Muscle of back (tissue), 11 donors: ENCODE measurements around the gene CORO7. TPM values are rescaled to one million over a fixed set of nuclear protein-coding genes. Genes with fewer than 3 reads are reported as not detected.
"Not testable (repeated sequence)": the region's sequence is repeated elsewhere in the genome, so short reads cannot be mapped to it uniquely, and the experiment has no call there.

Experiments used
- DNase-seq, 3 donors: peaks; one replicate each; pipeline versions ENCODE4 v3.0.0 to v3.0.0-alpha.2; 2013
- polyA plus RNA-seq, 10 donors: library from polyadenylated mRNA; unstranded; fragments of 120-200 nt; gene quantifications; one replicate each; pipeline ENCODE4 v1.2.1, GENCODE V29; 2013; ENCODE audit not compliant: insufficient read length in 10 of 10

CORO7 gene
- polyA plus RNA-seq, 10 donors: 16.0 to 30.4 (median 22.4) TPM

DNA sequence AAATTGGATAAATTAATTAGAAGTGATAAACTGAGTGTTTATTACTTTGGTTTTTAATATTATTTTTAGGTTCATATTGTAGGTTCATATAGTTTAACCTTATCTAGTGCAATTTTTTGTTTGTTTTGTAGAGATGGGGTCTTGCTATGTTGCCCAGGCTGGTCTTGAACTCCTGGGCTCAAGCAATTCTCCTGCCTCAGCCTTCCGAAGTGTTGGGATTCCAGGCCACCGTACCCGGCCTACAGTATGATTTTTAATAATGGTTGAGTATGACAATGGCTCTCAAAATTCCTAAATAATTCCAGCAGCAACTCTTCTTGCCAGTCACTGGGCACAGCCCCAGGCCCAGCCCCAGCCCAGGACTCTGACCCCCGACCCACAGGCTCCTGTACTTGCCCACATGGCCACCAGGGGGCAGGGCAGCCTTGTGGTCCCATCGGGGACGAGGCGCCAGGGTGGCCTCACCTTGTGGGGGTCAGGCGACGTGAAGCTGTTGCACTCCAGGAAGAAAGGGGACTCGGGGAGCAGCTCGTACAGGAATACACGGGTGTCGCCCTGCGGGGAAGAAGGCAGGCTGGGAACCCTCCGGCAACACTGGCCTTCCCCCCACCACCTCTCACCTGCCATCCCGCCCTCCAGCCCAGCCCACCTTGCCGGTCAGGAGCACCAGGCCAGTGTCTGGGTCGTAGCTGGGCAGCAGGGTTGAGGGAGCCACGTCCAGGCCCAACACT, 57.4 kb downstream of the CORO7 start:
- peak in 1 of 3 donors; percentile 62 for DNase-seq

DNA sequence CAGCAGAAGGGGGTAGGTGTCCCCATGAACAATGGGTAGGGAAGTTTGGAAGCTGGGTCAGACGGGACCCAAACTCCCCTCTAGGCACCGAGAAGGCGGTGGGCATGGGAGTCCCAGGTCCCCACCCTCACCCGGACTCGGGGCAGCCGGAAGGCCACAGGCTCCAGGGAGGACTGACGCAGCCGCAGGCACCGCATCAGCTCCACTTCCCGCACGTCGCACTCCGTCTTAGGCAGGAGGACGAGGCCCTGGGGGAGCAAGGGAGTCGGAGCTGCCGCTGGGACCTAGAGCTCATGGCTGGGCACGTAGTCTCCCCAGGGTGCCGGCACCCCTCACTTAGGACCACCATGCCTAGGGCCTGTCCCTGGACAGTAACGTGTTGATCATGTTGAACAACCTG, 58.2 kb downstream of the CORO7 start:
- no peak for DNase-seq

DNA sequence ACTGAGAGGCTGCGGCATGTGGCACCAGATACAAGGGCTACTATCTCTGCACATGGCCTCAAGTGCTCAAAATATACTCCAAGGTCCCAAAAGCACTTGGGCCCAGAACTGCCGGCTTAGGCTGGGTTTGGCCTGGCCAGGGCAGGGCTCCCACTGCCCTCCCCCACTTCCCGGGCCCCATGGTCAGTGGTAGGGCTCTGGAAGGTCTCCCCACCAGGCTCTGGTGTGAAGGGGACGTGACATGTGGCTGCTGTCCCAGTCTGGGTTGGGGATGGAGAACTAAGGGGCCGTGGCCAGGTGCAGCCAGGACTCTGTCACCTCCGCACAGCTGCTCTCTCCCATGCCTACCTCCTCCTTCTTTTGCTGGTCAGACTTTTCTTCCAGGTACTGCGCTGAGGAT, 59.6 kb downstream of the CORO7 start:
- DNase-seq: no peak

DNA sequence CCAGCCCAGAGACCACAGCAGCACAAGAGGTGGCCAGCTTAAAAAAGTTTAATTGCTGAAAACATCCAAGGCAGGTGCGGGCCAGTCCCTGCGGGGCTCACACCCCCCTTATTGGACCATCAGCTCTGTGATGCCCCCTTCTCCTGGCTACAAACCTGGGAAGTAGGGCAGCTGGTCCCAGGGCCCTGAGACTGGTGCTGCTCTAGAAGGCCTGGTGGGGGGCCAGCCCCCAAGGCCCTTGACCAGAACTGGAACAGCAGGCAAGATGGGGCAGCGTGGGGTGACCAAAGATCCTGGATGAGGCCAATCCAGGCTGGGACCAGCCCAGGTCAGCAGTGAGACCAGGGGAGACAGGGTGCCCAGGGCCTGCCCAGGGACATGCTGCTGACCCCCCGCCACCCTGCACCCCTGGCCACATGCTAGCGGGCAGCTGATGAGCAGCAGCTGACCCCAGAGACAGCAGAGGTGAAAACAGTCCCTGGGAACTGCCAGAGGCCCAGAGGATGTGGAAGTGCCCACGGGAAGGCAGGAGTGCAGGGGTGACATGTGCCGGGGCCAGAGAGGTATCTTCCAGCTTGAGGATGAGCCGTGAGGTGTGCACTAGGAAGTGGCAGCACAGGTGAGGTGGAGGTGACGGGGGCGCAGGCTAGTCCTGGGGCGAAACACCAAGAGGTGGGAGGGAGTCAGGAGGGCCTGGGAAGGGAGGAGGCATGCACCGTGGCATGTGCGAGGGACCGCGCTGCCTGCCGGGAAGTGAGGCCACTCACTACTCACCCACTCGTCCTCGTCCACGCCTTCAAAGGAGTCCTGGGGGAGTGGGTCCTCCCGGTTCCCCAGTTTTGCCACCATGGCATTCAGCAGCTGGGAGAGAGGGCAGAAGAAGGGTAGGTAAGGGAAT, 61.6 kb downstream of the CORO7 start:
- DNase-seq: no peak

DNA sequence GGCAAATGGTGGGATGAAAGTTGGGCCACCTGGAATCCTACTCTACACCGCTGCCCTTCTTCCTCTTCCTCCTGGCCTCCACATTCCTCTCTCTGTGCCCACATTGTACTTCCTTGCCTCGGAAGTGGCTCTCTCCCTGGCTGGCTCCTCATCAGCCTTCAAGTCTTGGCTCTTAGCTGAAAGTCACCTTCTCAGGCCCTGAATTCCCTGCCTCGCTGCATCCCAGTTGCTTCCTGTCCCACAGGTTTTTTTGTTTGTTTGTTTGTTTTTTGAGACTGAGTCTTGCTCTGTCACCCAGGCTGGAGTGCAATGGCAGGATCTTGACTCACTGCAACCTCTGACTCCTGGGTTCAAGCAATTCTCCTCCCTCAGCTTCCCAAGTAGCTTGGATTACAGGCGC, 62.7 kb downstream of the CORO7 start:
- no peak for DNase-seq

DNA sequence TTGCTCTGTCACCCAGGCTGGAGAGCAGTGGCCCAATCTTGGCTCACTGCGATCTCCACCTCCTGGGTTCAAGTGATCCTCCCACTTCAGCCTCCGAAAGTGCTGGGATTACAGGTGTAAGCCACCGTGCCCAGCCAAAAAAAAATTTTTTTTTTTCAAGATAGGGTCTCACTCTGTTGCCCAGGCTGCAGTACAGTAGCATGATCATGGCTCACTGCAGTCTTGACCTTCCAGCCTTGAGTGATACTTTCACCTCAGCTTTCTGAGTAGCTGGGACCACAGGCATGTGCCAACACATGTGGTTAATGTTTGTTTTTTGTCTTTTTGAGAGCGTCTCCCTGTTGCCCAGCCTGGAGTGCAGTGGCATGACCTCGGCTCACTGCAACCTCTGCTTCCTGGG, 63.6 kb downstream of the CORO7 start:
- DNase-seq: no peak

DNA sequence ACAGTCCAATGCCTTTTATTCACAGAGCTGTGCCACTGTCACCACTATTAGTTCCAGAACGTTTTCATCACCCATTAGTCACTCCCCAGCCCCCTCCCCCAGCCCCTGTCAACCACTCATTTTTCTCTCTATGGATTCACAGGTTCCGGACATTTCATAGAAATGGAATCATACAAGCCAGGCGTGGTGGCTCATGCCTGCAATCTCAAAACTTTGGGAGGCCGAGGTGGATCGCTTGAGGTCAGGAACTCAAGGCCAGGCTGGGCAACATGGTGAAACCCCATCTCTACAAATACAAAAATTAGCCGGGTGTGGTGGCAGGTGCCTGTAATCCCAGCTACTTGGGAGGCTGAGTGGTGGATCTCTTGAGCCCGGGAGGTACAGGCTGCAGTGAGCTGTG, 64.5 kb downstream of the CORO7 start:
- peak in 1 of 3 donors; percentile 51 for DNase-seq

DNA sequence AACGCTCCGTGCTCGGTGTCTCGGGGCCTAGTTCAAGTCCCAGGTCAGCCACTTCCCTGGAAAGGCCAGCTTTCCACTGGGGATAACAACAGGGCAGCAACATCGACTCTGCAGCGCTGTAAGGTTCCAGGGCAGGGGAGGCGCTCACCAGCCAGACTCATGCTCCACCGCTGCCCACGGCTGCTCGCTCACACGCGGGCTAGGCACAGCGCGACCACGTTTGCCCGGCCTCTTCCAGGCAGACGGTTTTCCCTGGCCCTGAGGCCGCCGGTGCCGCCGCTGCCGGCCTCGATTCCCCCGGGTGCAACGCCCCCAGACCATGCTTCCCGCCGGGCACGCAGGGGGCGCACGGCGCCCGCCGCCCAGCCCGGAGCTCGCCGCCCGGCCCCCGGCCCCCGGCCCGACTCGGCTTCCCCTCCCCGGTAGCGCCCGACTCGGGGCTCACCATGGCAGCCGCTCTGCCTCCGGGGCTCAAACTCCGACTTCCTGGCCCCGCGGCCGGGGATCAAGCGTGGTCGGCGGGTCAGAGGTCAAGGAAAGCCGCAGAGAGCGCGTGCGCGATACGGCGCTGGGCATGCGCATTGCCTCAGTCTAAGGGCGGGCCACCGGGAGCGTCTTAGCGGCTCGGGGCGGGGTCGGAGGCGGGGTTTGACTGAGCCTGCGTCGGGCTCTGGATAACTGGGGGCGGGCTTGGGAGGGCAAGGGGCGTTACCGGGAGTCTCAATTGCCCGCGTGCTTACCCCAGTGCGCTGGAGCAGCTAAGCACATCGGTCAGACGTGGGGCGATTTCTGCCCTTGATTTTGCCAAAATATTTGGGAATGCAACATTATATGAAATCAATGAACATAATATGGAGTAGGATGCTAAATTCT, 65.4 kb downstream of the CORO7 start, which contains the start of gene PAM16:
PAM16 (minus strand) TSS at position 535 of the 873 bp plus-strand sequence; CDS start at position 448, 87 bp downstream.
- DNase-seq: peak; percentile 95 to 98 (median 96)

DNA sequence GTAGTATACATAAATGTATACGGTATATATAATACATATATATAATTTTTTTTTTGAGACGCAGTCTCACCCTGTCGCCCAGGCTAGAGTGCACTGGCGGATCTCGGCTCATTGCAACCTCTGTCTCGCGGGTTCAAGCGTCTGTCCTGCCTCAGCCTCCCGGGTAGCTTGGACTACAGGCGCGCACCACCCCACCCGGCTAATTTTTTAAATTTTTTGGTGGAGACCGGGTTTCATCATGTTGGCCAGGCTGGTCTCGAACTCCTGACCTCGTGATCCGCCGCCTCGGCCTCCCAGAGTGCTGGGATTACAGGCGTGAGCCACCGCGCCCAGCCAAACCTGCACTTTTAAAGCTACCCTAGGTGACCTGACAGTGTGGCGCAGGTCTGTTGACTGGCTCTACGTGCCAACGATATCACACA, 66.0 kb downstream of the CORO7 start:
- no peak for DNase-seq

DNA sequence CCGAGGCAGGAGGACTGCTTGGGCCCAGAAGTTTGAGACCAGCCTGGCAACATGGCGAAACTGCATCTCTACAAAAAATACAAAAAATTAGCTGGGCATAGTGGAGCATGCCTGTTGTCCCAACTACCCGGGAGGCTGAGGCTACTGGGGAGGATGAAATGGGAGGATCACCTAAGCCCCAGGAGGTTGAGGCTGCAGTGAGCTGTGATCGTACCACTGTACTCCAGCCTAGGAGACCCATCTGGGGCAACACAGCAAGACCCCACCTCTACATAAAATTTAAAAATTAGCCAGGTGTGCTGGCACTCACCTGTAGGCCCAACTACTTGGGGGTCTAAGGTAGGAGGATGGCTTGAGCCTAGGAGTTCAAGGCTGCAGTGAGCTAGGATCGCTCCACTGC, 67.1 kb downstream of the CORO7 start:
- no peak for DNase-seq

DNA sequence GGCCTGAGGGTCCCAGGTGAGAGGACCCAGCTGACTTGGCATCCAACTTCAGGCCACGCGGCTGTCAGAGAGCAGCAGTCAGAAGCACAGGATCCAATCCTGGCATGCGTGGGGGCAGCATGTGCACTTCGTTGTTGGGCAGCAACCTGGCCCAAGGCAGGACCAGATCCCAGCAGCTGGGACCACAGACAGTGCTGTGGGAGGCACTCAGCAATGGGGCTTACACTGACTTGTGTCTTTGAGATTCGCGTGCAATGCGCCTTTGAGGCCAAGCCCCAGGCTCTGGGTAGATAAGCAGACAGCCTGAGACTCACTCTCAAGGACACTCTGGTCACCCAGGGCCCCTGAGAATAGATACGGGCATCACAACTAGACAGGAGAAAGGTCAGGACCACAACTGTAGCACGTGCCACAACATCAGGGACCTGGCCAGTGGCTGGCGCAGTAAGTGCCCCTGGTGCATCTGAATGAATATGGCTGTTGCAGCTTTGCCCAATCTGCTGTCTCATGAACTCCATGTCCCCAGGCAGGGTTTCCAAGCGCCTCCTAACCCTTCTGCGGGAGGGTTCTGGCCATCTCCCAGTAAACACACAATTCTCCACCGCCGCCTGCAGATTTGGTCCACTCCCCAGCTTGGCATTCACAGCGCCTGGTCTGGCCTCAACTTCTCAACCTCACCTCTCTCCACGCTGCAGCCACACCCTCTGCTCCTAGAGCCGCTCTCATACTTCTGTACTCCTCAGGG, 68.5 kb downstream of the CORO7 start:
- DNase-seq: no peak

DNA sequence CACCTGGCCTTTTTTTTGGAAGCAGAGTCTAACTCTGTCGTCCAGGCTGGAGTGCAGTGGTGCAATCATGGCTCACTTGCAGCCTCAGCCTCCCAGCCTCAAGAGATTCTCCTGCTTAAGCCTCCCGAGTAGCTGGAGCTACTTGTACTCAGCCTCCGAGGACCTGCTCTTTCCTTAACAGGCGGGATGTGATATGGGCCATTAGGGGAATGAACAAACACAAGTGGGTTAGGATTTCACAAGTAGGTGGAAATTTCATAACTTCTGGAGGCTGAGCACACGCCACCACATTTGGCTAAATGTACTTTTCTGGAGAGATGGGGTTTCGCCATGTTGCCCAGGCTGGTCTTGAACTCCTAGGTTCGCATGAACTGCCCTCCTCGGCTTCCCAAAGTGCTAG, 69.4 kb downstream of the CORO7 start:
- no peak for DNase-seq

DNA sequence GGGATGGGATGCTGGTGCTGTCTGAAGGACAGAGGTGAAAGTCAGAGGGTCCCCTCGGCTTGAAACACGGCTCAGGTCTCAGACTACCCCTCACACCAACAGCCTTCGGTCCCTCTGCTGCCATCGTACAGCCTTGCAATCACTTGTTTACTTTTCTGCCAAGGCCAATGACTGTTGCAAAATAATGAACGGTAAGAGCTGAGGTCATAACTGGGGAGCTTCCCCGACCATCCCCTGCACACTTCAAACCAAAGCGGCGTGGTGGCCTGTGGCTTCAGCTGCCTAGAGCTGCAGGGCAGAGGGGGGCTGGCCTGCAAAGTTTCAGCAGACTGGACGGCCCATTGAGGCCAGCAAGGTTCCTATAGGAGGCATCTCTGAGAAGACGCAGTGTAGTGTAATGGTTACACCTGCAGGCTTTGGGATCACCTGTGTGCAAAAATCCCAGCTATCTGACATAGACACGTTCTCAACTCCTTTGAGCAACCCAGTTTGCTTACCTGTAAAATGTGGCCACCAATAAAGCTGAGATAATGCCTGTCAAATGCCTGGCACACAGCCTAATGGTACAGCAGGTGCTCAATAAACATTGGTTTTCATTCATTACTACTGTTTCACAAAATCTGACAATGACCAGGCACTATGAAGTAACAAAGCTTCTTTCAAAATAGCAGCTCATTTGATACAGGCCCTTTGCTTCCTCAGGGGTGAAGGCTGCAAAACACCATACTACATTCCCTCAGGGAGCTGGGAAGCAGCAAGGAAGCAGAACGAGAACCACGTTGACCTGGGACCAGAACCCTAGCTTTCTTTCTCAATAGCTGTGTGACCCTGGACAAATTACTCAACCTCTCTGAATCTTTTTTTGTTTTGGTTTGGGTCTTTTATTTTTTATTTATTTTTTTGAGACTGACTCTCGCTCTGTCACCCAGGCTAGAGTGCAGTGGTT, 70.3 kb downstream of the CORO7 start:
- DNase-seq: no peak

DNA sequence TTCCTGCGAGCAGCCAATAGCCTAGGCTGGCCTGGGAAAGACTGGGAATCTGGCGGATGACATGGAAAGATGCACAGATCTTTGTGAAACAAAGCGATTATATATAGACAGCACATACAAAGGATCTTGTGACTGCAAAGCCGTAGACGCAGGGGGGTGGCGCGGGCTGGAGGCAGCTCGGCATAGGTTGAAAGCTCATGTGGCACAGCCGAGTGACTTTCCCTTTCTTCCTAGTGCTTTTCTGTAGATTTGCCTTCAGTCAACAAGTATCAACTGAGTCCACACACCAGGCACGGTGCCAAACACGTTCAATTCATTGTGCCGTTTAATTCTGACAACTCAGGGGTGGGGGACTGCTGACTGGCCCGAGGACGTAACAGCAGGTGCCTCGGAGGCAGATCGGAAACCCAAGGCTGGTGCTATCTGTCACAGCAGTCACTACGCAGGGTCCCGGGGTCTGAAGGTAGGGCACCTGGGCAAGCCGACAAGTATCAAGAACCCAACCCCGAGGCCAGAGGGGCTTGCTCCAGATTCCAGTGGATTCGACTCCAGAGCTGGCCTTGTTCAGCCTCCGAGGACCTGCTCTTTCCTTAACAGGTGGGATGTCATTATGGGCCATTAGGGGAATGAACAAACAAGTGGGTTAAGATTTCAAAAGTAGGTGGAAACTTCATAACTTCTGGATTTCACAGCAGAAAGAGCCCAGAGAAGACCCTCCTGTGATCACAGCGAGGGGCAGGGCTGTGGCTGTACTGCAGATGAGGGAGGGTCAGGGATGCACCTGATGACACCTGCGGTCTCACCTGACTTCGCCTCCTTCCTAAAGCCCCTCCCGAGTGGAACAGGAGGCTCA, 71.2 kb downstream of the CORO7 start:
- DNase-seq: no peak

DNA sequence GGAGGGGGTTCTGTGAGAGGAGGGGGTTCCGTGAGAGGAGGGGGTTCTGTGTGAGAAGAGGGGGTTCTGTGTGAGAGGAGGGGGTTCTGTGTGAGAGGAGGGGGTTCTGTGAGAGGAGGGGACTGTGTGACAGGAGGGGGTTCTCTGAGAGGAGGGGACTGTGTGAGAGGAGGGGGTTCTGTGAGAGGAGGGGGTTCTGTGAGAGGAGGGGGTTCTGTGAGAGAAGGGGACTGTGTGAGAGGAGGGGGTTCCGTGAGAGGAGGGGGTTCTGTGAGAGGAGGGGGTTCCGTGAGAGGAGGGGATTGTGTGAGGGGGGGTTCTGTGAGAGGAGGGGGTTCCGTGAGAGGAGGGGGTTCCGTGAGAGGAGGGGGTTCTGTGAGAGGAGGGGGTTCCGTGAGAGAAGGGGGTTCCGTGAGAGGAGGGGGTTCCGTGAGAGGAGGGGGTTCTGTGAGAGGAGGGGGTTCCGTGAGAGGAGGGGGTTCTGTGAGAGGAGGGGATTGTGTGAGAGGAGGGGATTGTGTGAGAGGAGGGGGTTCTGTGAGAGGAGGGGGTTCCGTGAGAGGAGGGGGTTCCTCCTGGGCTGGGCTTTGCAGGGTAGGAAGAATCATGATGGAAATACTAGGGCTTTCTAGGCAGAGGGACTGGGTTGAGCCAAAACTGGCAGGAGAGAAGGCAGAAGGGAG, 72.0 kb downstream of the CORO7 start:
- DNase-seq: not testable (repeated sequence)

DNA sequence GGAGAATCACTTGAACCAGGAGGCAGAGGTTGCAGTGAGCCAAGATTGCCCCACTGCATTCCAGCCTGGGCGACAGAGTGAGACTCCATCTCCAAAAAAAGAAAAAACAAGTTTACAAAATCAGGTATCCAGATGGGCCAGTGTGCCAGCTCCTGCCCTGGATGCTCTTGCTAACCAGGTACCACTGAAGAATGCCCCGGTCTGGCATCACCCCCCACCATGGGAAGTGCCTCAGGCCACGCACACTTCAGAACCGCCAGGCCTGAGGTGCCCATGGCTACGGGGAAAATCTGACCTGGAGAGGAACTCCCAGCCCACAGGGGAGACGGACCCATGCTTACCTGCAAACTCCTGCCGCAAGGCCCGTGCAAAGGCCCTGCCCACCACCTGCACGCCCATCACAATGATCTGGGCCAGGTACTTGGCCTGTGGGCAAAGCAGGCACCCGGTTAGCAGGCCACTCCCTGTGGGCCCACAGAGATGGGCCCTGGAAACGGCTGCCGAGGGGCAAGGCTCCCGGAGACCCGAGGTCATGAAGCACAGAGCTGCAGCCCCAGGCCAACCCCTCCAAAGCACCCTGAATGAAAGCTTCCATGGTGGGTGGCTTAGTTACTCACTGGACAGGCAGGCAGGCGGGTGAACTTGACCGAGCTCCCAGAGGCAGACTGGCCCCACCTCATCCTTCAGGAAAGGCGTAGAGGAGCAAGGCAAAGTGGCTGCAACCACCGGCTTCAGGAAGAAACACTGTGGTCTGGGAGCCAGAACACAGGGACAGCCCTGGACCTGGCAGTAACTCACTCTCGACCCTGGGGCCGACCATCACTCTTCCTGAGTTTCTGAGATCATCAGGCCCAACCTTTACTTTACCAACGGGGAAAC, 73.3 kb downstream of the CORO7 start:
- no peak for DNase-seq

DNA sequence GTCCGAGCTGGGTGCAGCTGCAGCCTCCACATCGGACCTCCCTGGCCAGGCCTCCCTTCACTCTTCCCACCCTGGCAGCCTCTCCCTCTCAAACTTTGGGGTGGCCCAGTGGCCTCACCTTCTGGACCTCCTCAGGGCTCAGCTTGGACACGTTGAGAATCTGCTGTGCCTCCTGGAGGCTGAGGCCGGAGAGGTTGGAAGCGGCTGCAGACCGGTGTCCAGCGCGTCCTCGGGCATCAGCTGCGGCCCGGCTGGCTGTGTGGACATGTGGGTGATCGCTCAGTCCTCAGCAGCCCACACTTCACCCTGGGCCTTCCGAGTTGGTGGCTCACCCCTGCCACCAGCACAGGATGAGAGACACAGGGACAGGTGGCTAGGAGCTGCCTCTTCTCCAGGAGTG, 75.1 kb downstream of the CORO7 start:
- DNase-seq: no peak
